HEK293 (cell line): ENCODE results near the gene MYL12A.
A peak's percentile ranks its signal among the peaks of the same experiment; 100 is the strongest.

Source experiments
- CTCF ChIA-PET: fragments of 350-600 bp; formaldehyde crosslinking; extraction: SDS; loops from one replicate; lab custom pipeline; 2021; ENCODE audit warnings: antibody characterized with exemption; lab: Yijun Ruan, JAX
- POLR2A ChIA-PET: fragments of 300-600 bp; formaldehyde crosslinking; extraction: SDS; loops from one replicate; lab custom pipeline; 2020; ENCODE audit warnings: antibody characterized with exemption, inconsistent platforms; lab: Yijun Ruan, JAX
- H3K27ac ChIP-seq: fragments of 200-500 bp; sonication (Bioruptor generic); 2 replicates; pipeline ENCODE4 v1.5.1; 2014; ENCODE audit warnings: low read depth, low read length, control low read depth, inconsistent platforms; ENCODE audit errors: extremely low read depth
- H3K36me3 ChIP-seq, 2 experiments: fragments of 200-500 bp in 1 of 2; sonication (Bioruptor generic) in 1 of 2; 1 replicate in 1 of 2; 2 replicates in 1 of 2; pipeline ENCODE4 v1.5.1; 2014 to 2017; ENCODE audit warnings: inconsistent platforms in 2 of 2, low read length in 2 of 2; ENCODE audit not compliant: control insufficient read depth in 2 of 2, insufficient read depth in 1 of 2
- H3K4me1 ChIP-seq: fragments of 200-500 bp; sonication (Bioruptor generic); 2 replicates; pipeline ENCODE4 v1.5.1; 2014; ENCODE audit warnings: mild to moderate bottlenecking, low read length, inconsistent platforms; ENCODE audit not compliant: control insufficient read depth, insufficient read depth
- H3K4me3 ChIP-seq: 2 replicates; pipeline ENCODE4 v1.5.1; 2011; ENCODE audit warnings: low read depth, mild to moderate bottlenecking, control low read depth, low read length, moderate library complexity
- H3K9me3 ChIP-seq: fragments of 200-500 bp; sonication (Bioruptor generic); 2 replicates; pipeline ENCODE4 v1.5.1; 2014; ENCODE audit warnings: low read depth, low read length, inconsistent platforms; ENCODE audit not compliant: control insufficient read depth, insufficient read depth
- EGR2 ChIP-seq: fragments of 450-650 bp; formaldehyde crosslinking; IDR thresholded peaks from 2 replicates; pipeline ENCODE4 v1.5.1; 2016; ENCODE audit warnings: low read depth, missing biosample characterization, missing genetic modification characterization
- GLI2 ChIP-seq: fragments of 450-650 bp; formaldehyde crosslinking; IDR thresholded peaks from 2 replicates; pipeline ENCODE4; 2017; ENCODE audit warnings: missing biosample characterization, missing genetic modification characterization, low read depth, borderline replicate concordance
- GLI4 ChIP-seq: fragments of 450-650 bp; formaldehyde crosslinking; IDR thresholded peaks from 2 replicates; pipeline ENCODE4 v1.5.1; 2016; ENCODE audit warnings: missing biosample characterization, missing genetic modification characterization
- HOXD13 ChIP-seq: sonication (generic); formaldehyde crosslinking; IDR thresholded peaks from 2 replicates; pipeline ENCODE4 v1.8.0; 2022; ENCODE audit warnings: missing genetic modification reagents, borderline replicate concordance
- SALL2 ChIP-seq: fragments of 450-650 bp; formaldehyde crosslinking; IDR thresholded peaks from 2 replicates; pipeline ENCODE4 v1.5.0; 2017; ENCODE audit warnings: missing biosample characterization, mild to moderate bottlenecking, missing genetic modification characterization, borderline replicate concordance
- YY1 ChIP-seq: fragments of 450-650 bp; formaldehyde crosslinking; IDR thresholded peaks from 2 replicates; pipeline ENCODE4 v1.5.1; 2018; ENCODE audit warnings: missing biosample characterization, missing genetic modification characterization
- ZFP37 ChIP-seq: fragments of 450-650 bp; formaldehyde crosslinking; IDR thresholded peaks from 2 replicates; pipeline ENCODE4 v1.5.1; 2016; ENCODE audit warnings: missing biosample characterization, missing genetic modification characterization
- ZNF121 ChIP-seq: fragments of 450-650 bp; formaldehyde crosslinking; IDR thresholded peaks from 2 replicates; pipeline ENCODE4 v1.5.1; 2016; ENCODE audit warnings: missing biosample characterization, missing genetic modification characterization
- ZNF223 ChIP-seq: fragments of 450-650 bp; formaldehyde crosslinking; IDR thresholded peaks from 2 replicates; pipeline ENCODE4 v1.5.1; 2016; ENCODE audit warnings: missing biosample characterization, missing genetic modification characterization
- ZNF23 ChIP-seq: fragments of 450-650 bp; formaldehyde crosslinking; IDR thresholded peaks from 2 replicates; pipeline ENCODE4 v1.5.1; 2016; ENCODE audit warnings: missing biosample characterization, missing genetic modification characterization, borderline replicate concordance
- ZNF335 ChIP-seq: fragments of 450-650 bp; formaldehyde crosslinking; conservative IDR thresholded peaks from 2 replicates; pipeline ENCODE4 v1.5.1; 2016; ENCODE audit warnings: missing biosample characterization, missing genetic modification characterization
- ZNF423 ChIP-seq: fragments of 450-650 bp; formaldehyde crosslinking; IDR thresholded peaks from 2 replicates; pipeline ENCODE4 v1.5.1; 2016; ENCODE audit warnings: missing biosample characterization, missing genetic modification characterization
- ZNF501 ChIP-seq: fragments of 450-650 bp; formaldehyde crosslinking; IDR thresholded peaks from 2 replicates; pipeline ENCODE4 v1.5.1; 2016; ENCODE audit warnings: missing biosample characterization, missing genetic modification characterization
- ZNF596 ChIP-seq: fragments of 450-650 bp; IDR thresholded peaks from 2 replicates; pipeline ENCODE4 v1.5.0; 2018; ENCODE audit warnings: missing biosample characterization, mild to moderate bottlenecking, missing genetic modification characterization, moderate library complexity
- ZNF623 ChIP-seq: fragments of 450-650 bp; formaldehyde crosslinking; IDR thresholded peaks from 2 replicates; pipeline ENCODE4 v1.5.1; 2016; ENCODE audit warnings: missing biosample characterization, missing genetic modification characterization
- ZNF677 ChIP-seq: fragments of 450-650 bp; IDR thresholded peaks from 2 replicates; pipeline ENCODE4 v1.5.0; 2018; ENCODE audit warnings: missing biosample characterization, mild to moderate bottlenecking, missing genetic modification characterization, moderate library complexity
- ZNF76 ChIP-seq: fragments of 450-650 bp; formaldehyde crosslinking; IDR thresholded peaks from 2 replicates; pipeline ENCODE4; 2016; ENCODE audit warnings: low read depth, missing biosample characterization, missing genetic modification characterization, borderline replicate concordance
- ZNF777 ChIP-seq: fragments of 450-650 bp; formaldehyde crosslinking; IDR thresholded peaks from 2 replicates; pipeline ENCODE4 v1.5.1; 2017; ENCODE audit warnings: missing biosample characterization, missing genetic modification characterization, borderline replicate concordance
- ZNF792 ChIP-seq: fragments of 450-650 bp; formaldehyde crosslinking; IDR thresholded peaks from 2 replicates; pipeline ENCODE4 v1.5.1; 2016; ENCODE audit warnings: missing biosample characterization, missing genetic modification characterization
- TF ChIP-seq, protein P1 (sequence below): fragments of 450-650 bp; formaldehyde crosslinking; IDR thresholded peaks from 2 replicates; pipeline ENCODE4 v1.5.1; 2016; ENCODE audit warnings: missing biosample characterization, missing genetic modification characterization
- TF ChIP-seq, protein P2 (sequence below): sonication (generic); formaldehyde crosslinking; IDR thresholded peaks from 2 replicates; pipeline ENCODE4 v1.8.1; 2022; ENCODE audit warnings: mild to moderate bottlenecking, moderate library complexity, missing genetic modification reagents
- TF ChIP-seq, protein P3 (sequence below): fragments of 450-650 bp; formaldehyde crosslinking; IDR thresholded peaks from 2 replicates; pipeline ENCODE4 v1.5.1; 2017; ENCODE audit warnings: missing biosample characterization, missing genetic modification characterization
- TF ChIP-seq, protein P4 (sequence below): fragments of 450-650 bp; formaldehyde crosslinking; IDR thresholded peaks from 2 replicates; pipeline ENCODE4 v1.5.1; 2016; ENCODE audit warnings: missing biosample characterization, missing genetic modification characterization

MYL12A gene

DNA sequence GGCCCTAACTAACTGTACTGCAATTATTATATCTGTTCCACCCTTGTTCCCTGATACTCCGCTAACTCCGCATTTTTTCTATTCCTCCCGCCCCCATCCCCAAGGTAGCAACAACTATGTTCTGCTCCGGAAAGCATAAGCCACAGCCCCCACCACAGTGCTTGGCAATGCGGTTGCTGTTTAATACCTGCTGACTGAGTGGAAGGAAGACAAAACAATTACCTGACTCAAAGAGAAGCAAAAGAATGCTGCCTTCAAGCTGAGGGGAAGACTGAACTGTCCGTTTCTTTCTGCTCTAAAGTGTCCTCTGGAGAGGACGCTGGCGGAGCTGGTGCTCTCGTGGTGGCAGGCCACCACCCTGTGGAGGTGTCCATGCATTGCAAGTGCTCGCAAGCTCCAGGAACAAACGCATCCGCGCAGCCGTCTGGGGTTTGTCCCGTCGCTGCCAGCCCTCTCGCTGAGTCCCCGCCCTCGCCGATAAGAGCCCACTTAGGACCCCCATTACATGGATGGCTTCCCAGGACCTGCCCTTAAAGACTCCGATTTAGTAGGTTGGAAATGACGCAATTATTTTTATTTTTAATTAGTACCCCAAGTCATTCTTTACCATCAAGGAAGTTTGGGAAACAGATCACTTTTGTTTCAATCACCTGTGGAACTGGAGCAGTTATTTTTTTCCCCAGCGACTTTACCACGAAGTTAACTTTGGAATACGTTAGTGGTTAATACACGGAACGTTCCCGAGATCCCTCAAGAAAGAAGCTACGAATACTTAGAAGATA, 1.6 kb upstream of the MYL12A start (continued):
- no peak for TF ChIP-seq ZNF76 (tag by site-specific recombination)
- no peak for TF ChIP-seq GLI2
- TF ChIP-seq, protein P1, sequence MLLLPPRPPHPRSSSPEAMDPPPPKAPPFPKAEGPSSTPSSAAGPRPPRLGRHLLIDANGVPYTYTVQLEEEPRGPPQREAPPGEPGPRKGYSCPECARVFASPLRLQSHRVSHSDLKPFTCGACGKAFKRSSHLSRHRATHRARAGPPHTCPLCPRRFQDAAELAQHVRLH (tag by site-specific recombination) = no peak
- TF ChIP-seq YY1 (tag by site-specific recombination) = no peak
- no peak for TF ChIP-seq GLI4 (tag by site-specific recombination)
- peak; percentile 95 for TF ChIP-seq ZNF121 (tag by site-specific recombination)
- no peak for TF ChIP-seq ZNF223 (tag by site-specific recombination)
- TF ChIP-seq, protein P2, sequence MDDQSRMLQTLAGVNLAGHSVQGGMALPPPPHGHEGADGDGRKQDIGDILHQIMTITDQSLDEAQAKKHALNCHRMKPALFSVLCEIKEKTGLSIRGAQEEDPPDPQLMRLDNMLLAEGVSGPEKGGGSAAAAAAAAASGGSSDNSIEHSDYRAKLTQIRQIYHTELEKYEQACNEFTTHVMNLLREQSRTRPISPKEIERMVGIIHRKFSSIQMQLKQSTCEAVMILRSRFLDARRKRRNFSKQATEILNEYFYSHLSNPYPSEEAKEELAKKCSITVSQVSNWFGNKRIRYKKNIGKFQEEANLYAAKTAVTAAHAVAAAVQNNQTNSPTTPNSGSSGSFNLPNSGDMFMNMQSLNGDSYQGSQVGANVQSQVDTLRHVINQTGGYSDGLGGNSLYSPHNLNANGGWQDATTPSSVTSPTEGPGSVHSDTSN (CRISPR knock-in tag) = no peak
- no peak for TF ChIP-seq ZNF596 (tag by site-specific recombination)
- TF ChIP-seq ZNF501 (tag by site-specific recombination) = peak; percentile 48
- TF ChIP-seq HOXD13 (CRISPR knock-in tag) = no peak
- TF ChIP-seq ZNF677 = no peak

DNA sequence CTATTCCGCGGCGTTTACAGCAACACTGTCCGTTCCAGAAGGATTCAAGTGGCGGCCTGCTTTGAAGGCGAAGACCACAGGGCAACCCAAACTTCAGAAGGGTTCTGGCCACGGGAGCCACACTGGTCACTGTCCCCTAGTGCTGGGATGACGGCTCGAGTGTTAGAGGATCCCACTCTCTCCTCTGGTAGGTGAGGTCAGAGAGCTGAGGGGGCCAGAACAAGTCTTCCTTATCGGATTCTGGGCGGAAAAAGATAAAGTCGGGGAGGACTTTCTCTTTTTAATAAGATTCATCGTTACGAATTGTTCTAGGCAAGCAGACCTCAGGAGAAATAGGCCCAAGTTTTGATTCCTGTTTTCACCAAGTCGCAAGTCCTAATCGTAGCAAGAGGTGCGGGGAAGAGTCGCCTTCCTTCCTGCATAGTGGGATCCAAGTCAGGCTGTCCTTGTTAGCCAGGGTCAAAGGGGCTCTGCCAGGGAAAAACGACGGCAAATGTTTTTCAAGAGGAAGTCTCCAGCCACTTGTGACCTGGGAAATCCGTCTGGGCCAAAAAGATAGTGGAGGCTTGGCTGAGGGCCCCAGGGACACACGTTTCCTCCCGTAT, 864 bp upstream of the MYL12A start:
- H3K9me3 ChIP-seq = no peaks in the 10 kb centered on the region
- POLR2A ChIA-PET = interaction anchor here (0.9 to 2.4 kb wide), 7 partner anchors 10 to 418 kb away, joined by 3 to 18 read pairs (median 4); no protein-coding TSS in a partner anchor
- H3K27ac ChIP-seq = peak overlapping the region; percentile 95
- H3K4me1 ChIP-seq = peaks cover 11% of the 10 kb centered on the region
- CTCF ChIA-PET = interaction anchor here (0.5 to 4.8 kb wide), 48 partner anchors 9 to 719 kb away, joined by 3 to 84 read pairs (median 4); no protein-coding TSS in a partner anchor
- peak overlapping the region; percentile 21 for H3K4me3 ChIP-seq
- TF ChIP-seq ZNF23 (no peak), ZNF777 (0 out of 2 replicates have a peak, but pooled peaks have one; percentile 26), ZNF335 (tag by site-specific recombination) (peak; percentile 24)
- H3K36me3 ChIP-seq = peaks cover 0 to 3% of the 10 kb centered on the region in 2 experiments; a peak in 2 of 3 replicates

DNA sequence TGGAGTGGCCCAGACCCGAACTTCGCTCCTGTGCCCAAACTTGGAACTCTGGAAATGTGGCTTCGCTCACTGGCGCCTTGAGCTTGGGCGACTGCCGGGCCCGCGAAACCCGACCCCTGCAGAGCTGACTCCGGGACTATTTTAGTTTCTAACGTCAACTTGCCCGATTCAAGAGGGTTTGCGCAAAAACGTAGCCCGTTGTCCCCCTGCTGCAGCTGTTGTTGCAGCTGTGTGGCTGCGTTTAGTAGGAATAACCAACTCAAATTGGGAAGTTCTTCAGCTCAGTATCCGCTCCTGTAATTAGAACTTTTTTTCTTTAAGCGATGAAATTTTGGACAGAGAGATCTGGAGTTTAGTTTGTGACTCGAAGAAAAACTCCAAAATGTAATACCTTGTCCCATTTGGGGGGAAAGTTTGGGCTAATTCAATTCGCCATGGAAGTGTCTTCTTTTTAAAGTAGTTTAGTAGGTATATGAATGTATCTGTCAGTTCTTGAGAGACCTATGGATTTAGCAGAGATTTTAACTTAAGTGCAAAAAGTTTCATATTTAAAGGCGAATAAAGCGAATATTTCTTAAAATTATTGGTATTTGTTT, 559 bp downstream of the MYL12A start:
- peaks cover 11% of the 10 kb centered on the region for H3K4me1 ChIP-seq
- TF ChIP-seq ZNF792 (tag by site-specific recombination) = 0 out of 2 replicates have a peak, but pooled peaks have one; percentile 0
- no peak for TF ChIP-seq EGR2 (tag by site-specific recombination)
- 0 out of 2 replicates have a peak, but pooled peaks have one; percentile 15 for TF ChIP-seq ZFP37 (tag by site-specific recombination)
- TF ChIP-seq ZNF423 (tag by site-specific recombination) = no peak
- TF ChIP-seq, protein P3, sequence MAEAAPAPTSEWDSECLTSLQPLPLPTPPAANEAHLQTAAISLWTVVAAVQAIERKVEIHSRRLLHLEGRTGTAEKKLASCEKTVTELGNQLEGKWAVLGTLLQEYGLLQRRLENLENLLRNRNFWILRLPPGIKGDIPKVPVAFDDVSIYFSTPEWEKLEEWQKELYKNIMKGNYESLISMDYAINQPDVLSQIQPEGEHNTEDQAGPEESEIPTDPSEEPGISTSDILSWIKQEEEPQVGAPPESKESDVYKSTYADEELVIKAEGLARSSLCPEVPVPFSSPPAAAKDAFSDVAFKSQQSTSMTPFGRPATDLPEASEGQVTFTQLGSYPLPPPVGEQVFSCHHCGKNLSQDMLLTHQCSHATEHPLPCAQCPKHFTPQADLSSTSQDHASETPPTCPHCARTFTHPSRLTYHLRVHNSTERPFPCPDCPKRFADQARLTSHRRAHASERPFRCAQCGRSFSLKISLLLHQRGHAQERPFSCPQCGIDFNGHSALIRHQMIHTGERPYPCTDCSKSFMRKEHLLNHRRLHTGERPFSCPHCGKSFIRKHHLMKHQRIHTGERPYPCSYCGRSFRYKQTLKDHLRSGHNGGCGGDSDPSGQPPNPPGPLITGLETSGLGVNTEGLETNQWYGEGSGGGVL (tag by site-specific recombination) = no peak
- TF ChIP-seq SALL2 (tag by site-specific recombination) = no peak
- TF ChIP-seq ZNF623 (tag by site-specific recombination) = no peak
- TF ChIP-seq, protein P4, sequence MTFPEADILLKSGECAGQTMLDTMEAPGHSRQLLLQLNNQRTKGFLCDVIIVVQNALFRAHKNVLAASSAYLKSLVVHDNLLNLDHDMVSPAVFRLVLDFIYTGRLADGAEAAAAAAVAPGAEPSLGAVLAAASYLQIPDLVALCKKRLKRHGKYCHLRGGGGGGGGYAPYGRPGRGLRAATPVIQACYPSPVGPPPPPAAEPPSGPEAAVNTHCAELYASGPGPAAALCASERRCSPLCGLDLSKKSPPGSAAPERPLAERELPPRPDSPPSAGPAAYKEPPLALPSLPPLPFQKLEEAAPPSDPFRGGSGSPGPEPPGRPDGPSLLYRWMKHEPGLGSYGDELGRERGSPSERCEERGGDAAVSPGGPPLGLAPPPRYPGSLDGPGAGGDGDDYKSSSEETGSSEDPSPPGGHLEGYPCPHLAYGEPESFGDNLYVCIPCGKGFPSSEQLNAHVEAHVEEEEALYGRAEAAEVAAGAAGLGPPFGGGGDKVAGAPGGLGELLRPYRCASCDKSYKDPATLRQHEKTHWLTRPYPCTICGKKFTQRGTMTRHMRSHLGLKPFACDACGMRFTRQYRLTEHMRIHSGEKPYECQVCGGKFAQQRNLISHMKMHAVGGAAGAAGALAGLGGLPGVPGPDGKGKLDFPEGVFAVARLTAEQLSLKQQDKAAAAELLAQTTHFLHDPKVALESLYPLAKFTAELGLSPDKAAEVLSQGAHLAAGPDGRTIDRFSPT (tag by site-specific recombination) = no peak
- H3K4me3 ChIP-seq = peak overlapping the region; percentile 98
- ChIA-PET CTCF (interaction anchor here (0.6 to 4.1 kb wide), 5 partner anchors 15 to 318 kb away, joined by 3 to 84 read pairs (median 5); no protein-coding TSS in a partner anchor), POLR2A (interaction anchor here (0.5 to 2.4 kb wide), 11 partner anchors 9 to 688 kb away, joined by 3 to 18 read pairs (median 4); partner anchors contain the start of gene MYL12B)
- H3K27ac ChIP-seq = peak overlapping the region; percentile 95
- H3K36me3 ChIP-seq = peaks cover 2 to 5% of the 10 kb centered on the region in 2 experiments
- H3K9me3 ChIP-seq = no peaks in the 10 kb centered on the region
